ENCODE data around the gene CGAS.

DNA sequence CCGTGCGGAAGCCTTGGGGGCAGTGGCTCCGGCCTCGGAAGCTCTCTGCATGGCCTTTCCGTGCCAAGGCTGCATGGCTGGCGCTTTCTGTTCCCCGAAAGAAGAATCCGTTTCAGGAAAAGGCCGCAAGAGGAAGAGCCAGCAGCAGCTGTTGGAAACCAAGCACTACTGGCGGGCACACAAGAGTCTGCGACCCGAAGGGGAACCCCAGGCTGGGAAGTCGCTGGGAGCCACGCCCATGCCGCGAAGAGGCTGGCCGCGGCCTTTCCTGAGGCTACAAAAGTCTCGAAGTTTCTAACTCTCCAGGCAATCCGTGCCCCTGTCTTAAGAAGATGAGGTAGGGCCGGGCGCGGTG, at the start of gene CGAS:
- TF ChIP-seq ZNF311 (tag by site-specific recombination; IDR thresholded peaks at IDR 0.05; ENCODE audit: borderline replicate concordance) (no peak), YY1 (tag by site-specific recombination; IDR thresholded peaks at IDR 0.05) (no peak), ZFP3 (tag by site-specific recombination; IDR thresholded peaks at IDR 0.05; ENCODE audit: low read depth) (no peak), ZEB2 (tag by site-specific recombination; IDR thresholded peaks at IDR 0.05) (no peak), SETDB1 (IDR thresholded peaks at IDR 0.05; ENCODE audit: insufficient read length, low read length) (no peak), ZNF785 (tag by site-specific recombination; IDR thresholded peaks at IDR 0.05) (no peak), ZNF274 (IDR thresholded peaks at IDR 0.05; ENCODE audit: low read length) (no peak), ZNF274 (tag by site-specific recombination; IDR thresholded peaks at IDR 0.05; ENCODE audit: borderline replicate concordance) (no peak)
- TF ChIP-seq, protein P1, sequence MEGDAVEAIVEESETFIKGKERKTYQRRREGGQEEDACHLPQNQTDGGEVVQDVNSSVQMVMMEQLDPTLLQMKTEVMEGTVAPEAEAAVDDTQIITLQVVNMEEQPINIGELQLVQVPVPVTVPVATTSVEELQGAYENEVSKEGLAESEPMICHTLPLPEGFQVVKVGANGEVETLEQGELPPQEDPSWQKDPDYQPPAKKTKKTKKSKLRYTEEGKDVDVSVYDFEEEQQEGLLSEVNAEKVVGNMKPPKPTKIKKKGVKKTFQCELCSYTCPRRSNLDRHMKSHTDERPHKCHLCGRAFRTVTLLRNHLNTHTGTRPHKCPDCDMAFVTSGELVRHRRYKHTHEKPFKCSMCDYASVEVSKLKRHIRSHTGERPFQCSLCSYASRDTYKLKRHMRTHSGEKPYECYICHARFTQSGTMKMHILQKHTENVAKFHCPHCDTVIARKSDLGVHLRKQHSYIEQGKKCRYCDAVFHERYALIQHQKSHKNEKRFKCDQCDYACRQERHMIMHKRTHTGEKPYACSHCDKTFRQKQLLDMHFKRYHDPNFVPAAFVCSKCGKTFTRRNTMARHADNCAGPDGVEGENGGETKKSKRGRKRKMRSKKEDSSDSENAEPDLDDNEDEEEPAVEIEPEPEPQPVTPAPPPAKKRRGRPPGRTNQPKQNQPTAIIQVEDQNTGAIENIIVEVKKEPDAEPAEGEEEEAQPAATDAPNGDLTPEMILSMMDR (tag by site-specific recombination; IDR thresholded peaks at IDR 0.05), result no peak
- TF ChIP-seq, protein P2, sequence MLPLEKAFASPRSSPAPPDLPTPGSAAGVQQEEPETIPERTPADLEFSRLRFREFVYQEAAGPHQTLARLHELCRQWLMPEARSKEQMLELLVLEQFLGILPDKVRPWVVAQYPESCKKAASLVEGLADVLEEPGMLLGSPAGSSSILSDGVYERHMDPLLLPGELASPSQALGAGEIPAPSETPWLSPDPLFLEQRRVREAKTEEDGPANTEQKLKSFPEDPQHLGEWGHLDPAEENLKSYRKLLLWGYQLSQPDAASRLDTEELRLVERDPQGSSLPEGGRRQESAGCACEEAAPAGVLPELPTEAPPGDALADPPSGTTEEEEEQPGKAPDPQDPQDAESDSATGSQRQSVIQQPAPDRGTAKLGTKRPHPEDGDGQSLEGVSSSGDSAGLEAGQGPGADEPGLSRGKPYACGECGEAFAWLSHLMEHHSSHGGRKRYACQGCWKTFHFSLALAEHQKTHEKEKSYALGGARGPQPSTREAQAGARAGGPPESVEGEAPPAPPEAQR (tag by site-specific recombination; IDR thresholded peaks at IDR 0.05), result no peak
- TF ChIP-seq, protein P3, sequence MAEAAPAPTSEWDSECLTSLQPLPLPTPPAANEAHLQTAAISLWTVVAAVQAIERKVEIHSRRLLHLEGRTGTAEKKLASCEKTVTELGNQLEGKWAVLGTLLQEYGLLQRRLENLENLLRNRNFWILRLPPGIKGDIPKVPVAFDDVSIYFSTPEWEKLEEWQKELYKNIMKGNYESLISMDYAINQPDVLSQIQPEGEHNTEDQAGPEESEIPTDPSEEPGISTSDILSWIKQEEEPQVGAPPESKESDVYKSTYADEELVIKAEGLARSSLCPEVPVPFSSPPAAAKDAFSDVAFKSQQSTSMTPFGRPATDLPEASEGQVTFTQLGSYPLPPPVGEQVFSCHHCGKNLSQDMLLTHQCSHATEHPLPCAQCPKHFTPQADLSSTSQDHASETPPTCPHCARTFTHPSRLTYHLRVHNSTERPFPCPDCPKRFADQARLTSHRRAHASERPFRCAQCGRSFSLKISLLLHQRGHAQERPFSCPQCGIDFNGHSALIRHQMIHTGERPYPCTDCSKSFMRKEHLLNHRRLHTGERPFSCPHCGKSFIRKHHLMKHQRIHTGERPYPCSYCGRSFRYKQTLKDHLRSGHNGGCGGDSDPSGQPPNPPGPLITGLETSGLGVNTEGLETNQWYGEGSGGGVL (tag by site-specific recombination; IDR thresholded peaks at IDR 0.05), result no peak

All from HEK293 (cell line).